SK-N-SH (cell line): ENCODE measurements around the gene SLX4IP. TPM values are rescaled to one million over a fixed set of nuclear protein-coding genes. Genes with fewer than 3 reads are reported as not detected.

Experiments
- CTCF ChIA-PET: fragments of 300-600, 350-600 bp; formaldehyde crosslinking; extraction: SDS; loops from one replicate; lab custom pipeline; 2021; lab: Yijun Ruan, JAX
- POLR2A ChIA-PET: fragments of 350-600 bp; sonication (Branson Sonifier 250); formaldehyde crosslinking; extraction: SDS; loops from one replicate; lab custom pipeline; 2020; ENCODE audit warnings: antibody characterized with exemption, inconsistent platforms; lab: Yijun Ruan, JAX
- DNase-seq: peaks from one replicate; pipeline ENCODE4 v3.0.0; 2012
- H2AFZ ChIP-seq: fragments of 200-600 bp; sonication (generic); 2 replicates; pipeline ENCODE4 v1.8.1; 2016; ENCODE audit warnings: antibody characterized with exemption, mild to moderate bottlenecking, low read depth
- H3F3A ChIP-seq: fragments of 200-600 bp; sonication (generic); replicated peaks from 2 replicates; pipeline ENCODE3; 2016; ENCODE audit warnings: antibody characterized with exemption, mild to moderate bottlenecking; ENCODE audit not compliant: insufficient read depth
- H3K27ac ChIP-seq, 2 experiments: fragments of 200-500 bp in 1 of 2; fragments of 200-600 bp in 1 of 2; sonication (Bioruptor generic) in 1 of 2; sonication (generic), shearing (Covaris generic) in 1 of 2; 2 replicates each; pipeline versions ENCODE4 v1.5.1 to v1.6.1; 2014 to 2016; ENCODE audit warnings: low read depth in 2 of 2, inconsistent platforms in 1 of 2, low read length in 1 of 2, mild to moderate bottlenecking in 1 of 2, mixed read lengths in 1 of 2
- H3K27me3 ChIP-seq: fragments of 200-600 bp; sonication (generic), shearing (Covaris generic); 2 replicates; pipeline ENCODE4 v1.6.1; 2016; ENCODE audit warnings: mixed run types; ENCODE audit not compliant: insufficient read depth
- H3K36me3 ChIP-seq, 2 experiments: fragments of 200-500 bp in 1 of 2; fragments of 200-600 bp in 1 of 2; sonication (Bioruptor generic) in 1 of 2; sonication (generic) in 1 of 2; replicated peaks in 1 of 2; 2 replicates each; pipeline versions ENCODE3 to v1.5.1; 2014 to 2016; ENCODE audit warnings: low read length in 1 of 2, mild to moderate bottlenecking in 1 of 2; ENCODE audit not compliant: insufficient read depth in 2 of 2, control insufficient read depth in 1 of 2
- H3K4me1 ChIP-seq, 2 experiments: fragments of 200-500 bp in 1 of 2; fragments of 200-600 bp in 1 of 2; sonication (Bioruptor generic) in 1 of 2; sonication (generic), shearing (Covaris generic) in 1 of 2; 2 replicates each; pipeline versions ENCODE4 v1.5.1 to v1.6.1; 2014 to 2016; ENCODE audit warnings: low read depth in 1 of 2, low read length in 1 of 2, mixed run types in 1 of 2; ENCODE audit not compliant: insufficient read depth in 2 of 2, control insufficient read depth in 1 of 2
- H3K4me2 ChIP-seq: fragments of 200-600 bp; sonication (generic), shearing (Covaris generic); 2 replicates; pipeline ENCODE4 v1.6.1; 2017; ENCODE audit warnings: mixed run types
- H3K4me3 ChIP-seq, 2 experiments: fragments of 200-500 bp in 1 of 2; fragments of 200-600 bp in 1 of 2; sonication (Bioruptor generic) in 1 of 2; sonication (generic), shearing (Covaris generic) in 1 of 2; 2 replicates each; pipeline versions ENCODE4 v1.5.1 to v1.8.1; 2014 to 2016; ENCODE audit warnings: low read depth in 2 of 2, inconsistent platforms in 1 of 2, low read length in 1 of 2, mild to moderate bottlenecking in 1 of 2, mixed read lengths in 1 of 2, moderate library complexity in 1 of 2
- H3K79me2 ChIP-seq: fragments of 200-600 bp; sonication (generic); 2 replicates; pipeline ENCODE4 v1.8.1; 2017; ENCODE audit warnings: mild to moderate bottlenecking; ENCODE audit not compliant: insufficient read depth
- H3K9ac ChIP-seq: fragments of 200-600 bp; sonication (generic); 2 replicates; pipeline ENCODE4 v1.6.1; 2017; ENCODE audit warnings: mixed run types
- H3K9me2 ChIP-seq: fragments of 200-600 bp; sonication (generic); 2 replicates; pipeline ENCODE4 v1.6.1; 2017; ENCODE audit warnings: mixed run types
- H3K9me3 ChIP-seq: fragments of 200-600 bp; sonication (generic); 2 replicates; pipeline ENCODE4 v1.6.1; 2017; ENCODE audit warnings: mixed run types, mild to moderate bottlenecking, moderate library complexity
- H4K20me1 ChIP-seq: fragments of 200-600 bp; sonication (generic); 2 replicates; pipeline ENCODE4 v1.6.1; 2017; ENCODE audit warnings: mild to moderate bottlenecking, mixed run types; ENCODE audit not compliant: insufficient read depth
- EZH2phosphoT487 ChIP-seq: fragments of 200-600 bp; sonication (generic); IDR thresholded peaks from 2 replicates; pipeline ENCODE4 v1.6.1; 2017; ENCODE audit warnings: low read depth, mixed run types, mild to moderate bottlenecking, antibody characterized with exemption, moderate library complexity, borderline replicate concordance
- FOSL2 ChIP-seq: IDR thresholded peaks from 2 replicates; pipeline ENCODE4 v1.4.0; 2012; ENCODE audit warnings: low read depth, mild to moderate bottlenecking, moderate library complexity, borderline replicate concordance
- FOXM1 ChIP-seq: IDR thresholded peaks from 2 replicates; pipeline ENCODE4 v1.4.0; 2012; ENCODE audit warnings: low read depth, mild to moderate bottlenecking
- GATA2 ChIP-seq: sonication (generic); formaldehyde crosslinking; IDR thresholded peaks from 2 replicates; pipeline ENCODE4 v1.5.0; 2020; ENCODE audit warnings: mild to moderate bottlenecking, missing genetic modification reagents
- IRF3 ChIP-seq: fragments of 150-350 bp; IDR thresholded peaks from 2 replicates; pipeline ENCODE4 v1.6.1; 2016; ENCODE audit warnings: mild to moderate bottlenecking, low read depth, low read length
- JUND ChIP-seq: IDR thresholded peaks from 2 replicates; pipeline ENCODE4 v1.4.0; 2012
- MAX ChIP-seq: IDR thresholded peaks from 2 replicates; pipeline ENCODE4 v1.4.0; 2012; ENCODE audit warnings: low read depth
- MEF2A ChIP-seq: IDR thresholded peaks from 2 replicates; pipeline ENCODE4 v1.4.0; 2012; ENCODE audit warnings: low read depth, borderline replicate concordance
- NRF1 ChIP-seq: IDR thresholded peaks from 2 replicates; pipeline ENCODE4 v1.6.1; 2012; ENCODE audit warnings: low read depth, mild to moderate bottlenecking, low read length
- PBX3 ChIP-seq: IDR thresholded peaks from 2 replicates; pipeline ENCODE4; 2012
- RAD21 ChIP-seq: IDR thresholded peaks from 2 replicates; pipeline ENCODE4 v1.6.1; 2012; ENCODE audit warnings: mild to moderate bottlenecking, low read length
- REST ChIP-seq: IDR thresholded peaks from 2 replicates; pipeline ENCODE4 v1.6.1; 2012; ENCODE audit warnings: mild to moderate bottlenecking, low read depth, low read length, moderate library complexity
- RFX5 ChIP-seq: IDR thresholded peaks from 2 replicates; pipeline ENCODE4 v1.6.1; 2012; ENCODE audit warnings: mild to moderate bottlenecking, improper control_type of control experiment, low read length
- SMC3 ChIP-seq: IDR thresholded peaks from 2 replicates; pipeline ENCODE4 v1.6.1; 2012; ENCODE audit warnings: low read depth, low read length, improper control_type of control experiment
- TAF1 ChIP-seq: IDR thresholded peaks from 2 replicates; pipeline ENCODE4 v1.6.1; 2012; ENCODE audit warnings: low read depth, mild to moderate bottlenecking, low read length, moderate library complexity, borderline replicate concordance
- TCF12 ChIP-seq: IDR thresholded peaks from 2 replicates; pipeline ENCODE4 v1.4.0; 2012
- TEAD4 ChIP-seq: IDR thresholded peaks from 2 replicates; pipeline ENCODE4 v1.4.0; 2012; ENCODE audit warnings: mild to moderate bottlenecking, borderline replicate concordance; ENCODE audit not compliant: insufficient read depth
- USF2 ChIP-seq: fragments of 150-350 bp; IDR thresholded peaks from 2 replicates; pipeline ENCODE4 v1.6.1; 2017; ENCODE audit warnings: antibody characterized with exemption, low read length, low read depth, borderline replicate concordance
- YY1 ChIP-seq: IDR thresholded peaks from 2 replicates; pipeline ENCODE4 v1.4.0; 2012; ENCODE audit warnings: low read depth, mild to moderate bottlenecking
- ZBTB33 ChIP-seq: IDR thresholded peaks from 2 replicates; pipeline ENCODE4 v1.4.0; 2012; ENCODE audit warnings: low read depth, borderline replicate concordance
- WGBS: methylation state at CpG from one replicate; pipeline ENCODE4 v1.1.6; 2017; ENCODE audit warnings: low lambda C conversion rate; 5-methylcytosine and 5-hydroxymethylcytosine counted together
- polyA plus RNA-seq, 3 experiments: library from polyadenylated mRNA; depleted of rRNA; stranded (reverse); fragments of >200 nt; gene quantifications; 2 replicates each; pipeline ENCODE4 v1.2.3, GENCODE V29; 2012

The SLX4IP gene
- polyA plus RNA-seq, 1 of the 3 experiments (the other 2 are of a cell fraction) = 1.3 TPM

GRCh38 chr20:10505827-10506226 is 70.7 kb downstream of the SLX4IP start:
- ChIA-PET POLR2A (no interaction called here), CTCF (interaction anchor here (0.9 kb wide), 1 partner anchor 10 kb away, joined by 3 read pairs; no protein-coding TSS in a partner anchor)
- Histone ChIP-seq H4K20me1 (no peaks in the 10 kb centered on the region), H3K4me3 (no peak overlapping the region), H3K4me2 (no peak overlapping the region), H3K27me3 (no peaks in the 10 kb centered on the region), H3K9ac (no peak overlapping the region), H3K9me2 (no peaks in the 10 kb centered on the region), H3K9me3 (no peaks in the 10 kb centered on the region), H3K4me1 (peaks cover 23 to 25% of the 10 kb centered on the region in 2 experiments), H3K36me3 (no peaks in the 10 kb centered on the region), H3F3A (peaks cover 17% of the 10 kb centered on the region), H2AFZ (no peak overlapping the region), H3K79me2 (no peaks in the 10 kb centered on the region), H3K27ac (no peak overlapping the region; a peak in 1 of 4 replicates)
- TF ChIP-seq ZBTB33 = no peak
- no peak for TF ChIP-seq SMC3
- TF ChIP-seq YY1 = no peak
- TF ChIP-seq IRF3 = no peak
- TF ChIP-seq MEF2A = no peak
- TF ChIP-seq PBX3 = no peak
- TF ChIP-seq USF2 = no peak
- TF ChIP-seq RAD21 = no peak
- TF ChIP-seq FOSL2 = no peak
- TF ChIP-seq FOXM1 = no peak
- DNase-seq = no peak
- WGBS = 84% methylated on average over 2 of the region's 2 CpGs

- Histone ChIP-seq H3K4me3 (no peak overlapping the region), H3K9ac (no peak overlapping the region), H3K4me2 (no peak overlapping the region), H2AFZ (no peak overlapping the region), H3K79me2 (no peaks in the 10 kb centered on the region), H3K4me1 (peaks cover 28 to 32% of the 10 kb centered on the region in 2 experiments), H4K20me1 (no peaks in the 10 kb centered on the region), H3F3A (peaks cover 30% of the 10 kb centered on the region), H3K9me2 (no peaks in the 10 kb centered on the region), H3K9me3 (no peaks in the 10 kb centered on the region), H3K36me3 (no peaks in the 10 kb centered on the region), H3K27ac (no peak overlapping the region; a peak in 1 of 4 replicates), H3K27me3 (no peaks in the 10 kb centered on the region)
- 98% methylated on average over 4 of the region's 4 CpGs for WGBS
- ChIA-PET CTCF (no interaction called here), POLR2A (no interaction called here)
- no peak for DNase-seq
- no peak for TF ChIP-seq EZH2phosphoT487
- no peak for TF ChIP-seq GATA2 (CRISPR knock-in tag)
- TF ChIP-seq JUND = no peak
- TF ChIP-seq REST = no peak
- no peak for TF ChIP-seq RFX5
- no peak for TF ChIP-seq FOSL2
- no peak for TF ChIP-seq TEAD4
- TF ChIP-seq MAX = no peak
- TF ChIP-seq TAF1 = no peak
- TF ChIP-seq TCF12 = no peak
- TF ChIP-seq NRF1 = no peak
Observed at GRCh38 chr20:10507052-10507451, 71.9 kb downstream of the SLX4IP start.
